HCT116 (cell line): ENCODE data around the gene NOSIP. TPM values are rescaled to one million over a fixed set of nuclear protein-coding genes. Genes with fewer than 3 reads are reported as not detected.

Experiments
- ATAC-seq: fragments of 200-7000 bp; cut with Tn5 transposase; 2 replicates; pipeline ENCODE4 v1.9.1; 2020; ENCODE audit warnings: mild to moderate bottlenecking, moderate library complexity
- BruUV-seq: library from RNA; stranded (reverse); fragments of 400-500 nt; replicated peaks from 2 replicates; lab custom pipeline; 2021; lab: Mats Ljungman, UMichigan
- CTCF ChIA-PET: fragments of 300-600 bp; sonication (Branson Sonifier 250); formaldehyde crosslinking; loops from one replicate; lab custom pipeline; 2021; ENCODE audit warnings: antibody characterized with exemption; lab: Charles Lee
- POLR2A ChIA-PET: fragments of 300-600, 350-600 bp; sonication (Branson Sonifier 250); formaldehyde crosslinking; loops from one replicate; lab custom pipeline; 2021; ENCODE audit warnings: antibody characterized with exemption; lab: Charles Lee
- RAD21 ChIA-PET, 2 experiments: fragments of 300-600 bp; sonication (Branson Sonifier 250); formaldehyde crosslinking; loops; one replicate each; lab custom pipeline; 2023; ENCODE audit warnings: low total read pairs in 2 of 2; ENCODE audit not compliant: uncharacterized antibody in 2 of 2, unreplicated experiment in 2 of 2, low non-redundant PET in 1 of 2; lab: Charles Lee
- DNase-seq: peaks from one replicate; pipeline ENCODE4 v3.0.0-alpha.2; 2010; ENCODE audit warnings: low read depth, low spot score
- H2AFZ ChIP-seq: fragments of 200-600 bp; shearing (Covaris generic), sonication (generic); 2 replicates; pipeline ENCODE4 v1.6.1; 2017; ENCODE audit warnings: low read depth, mixed run types, mixed read lengths, antibody characterized with exemption, low read length; ENCODE audit not compliant: poor library complexity, severe bottlenecking
- H3K27ac ChIP-seq: 2 replicates; pipeline ENCODE4 v1.5.1; 2012; ENCODE audit warnings: low read depth, low read length
- H3K27me3 ChIP-seq: fragments of 200-600 bp; sonication (generic); 2 replicates; pipeline ENCODE4 v1.6.1; 2016; ENCODE audit warnings: mixed run types, low read length, mixed read lengths; ENCODE audit not compliant: insufficient read depth
- H3K36me3 ChIP-seq, 2 experiments: fragments of 200-500 bp in 1 of 2; fragments of 200-600 bp in 1 of 2; sonication (Bioruptor generic) in 1 of 2; sonication (generic) in 1 of 2; 2 replicates each; pipeline versions ENCODE4 v1.5.1 to v1.6.1; 2014 to 2016; ENCODE audit warnings: low read length in 2 of 2, inconsistent platforms in 1 of 2, mixed read lengths in 1 of 2, mixed run types in 1 of 2; ENCODE audit not compliant: insufficient read depth in 2 of 2, control insufficient read depth in 1 of 2
- H3K4me1 ChIP-seq, 2 experiments: fragments of 200-600 bp in 1 of 2; sonication (generic) in 1 of 2; 2 replicates each; pipeline versions ENCODE4 v1.5.1 to v1.6.1; 2012 to 2017; ENCODE audit warnings: low read length in 2 of 2, inconsistent platforms in 1 of 2, mild to moderate bottlenecking in 1 of 2, mixed read lengths in 1 of 2, mixed run types in 1 of 2, moderate library complexity in 1 of 2; ENCODE audit not compliant: insufficient read depth in 2 of 2, control insufficient read depth in 1 of 2
- H3K4me2 ChIP-seq: fragments of 200-600 bp; sonication (generic); 2 replicates; pipeline ENCODE4 v1.6.1; 2017; ENCODE audit warnings: mixed run types, low read length, mixed read lengths
- H3K4me3 ChIP-seq, 2 experiments: fragments of 200-600 bp in 1 of 2; sonication (generic) in 1 of 2; replicated peaks in 1 of 2; 2 replicates each; pipeline ENCODE4 v1.5.1; 2011 to 2016; ENCODE audit warnings: low read length in 2 of 2, control low read depth in 1 of 2, low read depth in 1 of 2, mild to moderate bottlenecking in 1 of 2, mixed read lengths in 1 of 2, mixed run types in 1 of 2
- H3K79me2 ChIP-seq: fragments of 200-600 bp; sonication (generic); 2 replicates; pipeline ENCODE4 v1.6.1; 2017; ENCODE audit warnings: mild to moderate bottlenecking, mixed run types, low read length, moderate library complexity, mixed read lengths; ENCODE audit not compliant: insufficient read depth
- H3K9ac ChIP-seq: fragments of 200-600 bp; sonication (generic); 2 replicates; pipeline ENCODE4 v1.6.1; 2016; ENCODE audit warnings: low read length, mixed read lengths
- H3K9me2 ChIP-seq: fragments of 200-600 bp; sonication (generic), shearing (Covaris generic); 2 replicates; pipeline ENCODE4 v1.6.1; 2017; ENCODE audit warnings: mixed run types, mild to moderate bottlenecking, moderate library complexity; ENCODE audit not compliant: insufficient read depth
- H3K9me3 ChIP-seq, 2 experiments: fragments of 200-500 bp in 1 of 2; fragments of 200-600 bp in 1 of 2; sonication (Bioruptor generic) in 1 of 2; sonication (generic) in 1 of 2; 2 replicates each; pipeline ENCODE4 v1.6.1; 2014 to 2017; ENCODE audit warnings: low read length in 2 of 2, mixed read lengths in 2 of 2, inconsistent platforms in 1 of 2, low read depth in 1 of 2, mild to moderate bottlenecking in 1 of 2, mixed run types in 1 of 2, moderate library complexity in 1 of 2; ENCODE audit not compliant: control insufficient read depth in 1 of 2, insufficient read depth in 1 of 2
- H4K20me1 ChIP-seq: fragments of 200-600 bp; sonication (generic), shearing (Covaris generic); 2 replicates; pipeline ENCODE4 v1.6.1; 2017; ENCODE audit warnings: mixed run types, mild to moderate bottlenecking, moderate library complexity; ENCODE audit not compliant: insufficient read depth
- EZH2 ChIP-seq: fragments of 200-600 bp; sonication (generic); IDR thresholded peaks from 2 replicates; pipeline ENCODE4 v1.6.1; 2017; ENCODE audit warnings: antibody characterized with exemption, mixed run types
- JUND ChIP-seq: IDR thresholded peaks from 2 replicates; pipeline ENCODE4 v1.6.1; 2012
- POLR2AphosphoS5 ChIP-seq: IDR thresholded peaks from 2 replicates; pipeline ENCODE4 v1.6.1; 2011; ENCODE audit warnings: mild to moderate bottlenecking, low read depth, low read length, moderate library complexity
- SRF ChIP-seq: IDR thresholded peaks from 2 replicates; pipeline ENCODE4 v1.6.1; 2012; ENCODE audit warnings: low read depth
- TCF7L2 ChIP-seq: IDR thresholded peaks from 2 replicates; pipeline ENCODE4 v1.7.0; 2011; ENCODE audit warnings: borderline replicate concordance, inconsistent platforms; ENCODE audit not compliant: insufficient read depth, insufficient read length; ENCODE audit errors: extremely low read depth
- intact Hi-C: fragments of 100-400 bp; cut with micrococcal nuclease; formaldehyde crosslinking; loops from 2 replicates; pipeline ENCODE4 v1.10.0; 2022
- total RNA-seq: library from RNA; stranded (reverse); gene quantifications from one replicate; pipeline ENCODE4 v1.2.1, GENCODE V29; 2021; ENCODE audit not compliant: unreplicated experiment
- TF ChIP-seq, protein P1 (sequence below), 3 experiments: fragments of 200-600 bp in 1 of 3; sonication (generic) in 1 of 3; IDR thresholded peaks in 2 of 3; conservative IDR thresholded peaks in 1 of 3; 2 replicates each; pipeline ENCODE4 v1.5.1; 2012 to 2017; ENCODE audit warnings: low read depth in 2 of 3, low read length in 2 of 3, antibody characterized with exemption in 1 of 3, borderline replicate concordance in 1 of 3, control low read depth in 1 of 3, mild to moderate bottlenecking in 1 of 3, mixed read lengths in 1 of 3, mixed run types in 1 of 3, moderate library complexity in 1 of 3; ENCODE audit not compliant: insufficient read depth in 1 of 3

Gene NOSIP
- total RNA-seq, 1 experiment from 2014 or later: 133 TPM

- no peak overlapping the region for H3K9ac ChIP-seq
Measured at GRCh38 chr19:49549045-49549444, 31.3 kb downstream of the NOSIP start.

More at GRCh38 chr19:49549045-49549444, 31.3 kb downstream of the NOSIP start:
- H3K9me3 ChIP-seq: no peaks in the 10 kb centered on the region
- RAD21 ChIA-PET: interaction anchor here in 1 of 2 experiments (0.6 kb wide), 1 partner anchor 29 kb away, joined by 3 read pairs; no protein-coding TSS in a partner anchor
- no peak for TF ChIP-seq JUND
- TF ChIP-seq TCF7L2: no peak
- no peak for TF ChIP-seq POLR2AphosphoS5
- TF ChIP-seq, protein P1, sequence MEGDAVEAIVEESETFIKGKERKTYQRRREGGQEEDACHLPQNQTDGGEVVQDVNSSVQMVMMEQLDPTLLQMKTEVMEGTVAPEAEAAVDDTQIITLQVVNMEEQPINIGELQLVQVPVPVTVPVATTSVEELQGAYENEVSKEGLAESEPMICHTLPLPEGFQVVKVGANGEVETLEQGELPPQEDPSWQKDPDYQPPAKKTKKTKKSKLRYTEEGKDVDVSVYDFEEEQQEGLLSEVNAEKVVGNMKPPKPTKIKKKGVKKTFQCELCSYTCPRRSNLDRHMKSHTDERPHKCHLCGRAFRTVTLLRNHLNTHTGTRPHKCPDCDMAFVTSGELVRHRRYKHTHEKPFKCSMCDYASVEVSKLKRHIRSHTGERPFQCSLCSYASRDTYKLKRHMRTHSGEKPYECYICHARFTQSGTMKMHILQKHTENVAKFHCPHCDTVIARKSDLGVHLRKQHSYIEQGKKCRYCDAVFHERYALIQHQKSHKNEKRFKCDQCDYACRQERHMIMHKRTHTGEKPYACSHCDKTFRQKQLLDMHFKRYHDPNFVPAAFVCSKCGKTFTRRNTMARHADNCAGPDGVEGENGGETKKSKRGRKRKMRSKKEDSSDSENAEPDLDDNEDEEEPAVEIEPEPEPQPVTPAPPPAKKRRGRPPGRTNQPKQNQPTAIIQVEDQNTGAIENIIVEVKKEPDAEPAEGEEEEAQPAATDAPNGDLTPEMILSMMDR (IDR thresholded peaks at IDR 0.05 in 2 of 3, conservative IDR thresholded peaks at IDR 0.05 in 1 of 3; ENCODE audit: borderline replicate concordance in 1 of 3, insufficient read depth in 1 of 3, low read depth in 2 of 3, low read length in 2 of 3): no peak
- no peak for TF ChIP-seq SRF
- TF ChIP-seq EZH2: no peak
- H3K9me2 ChIP-seq: no peaks in the 10 kb centered on the region
- POLR2A ChIA-PET: interaction anchor here (0.6 kb wide), 1 partner anchor 127 kb away, joined by 4 read pairs; no protein-coding TSS in a partner anchor
- H3K4me1 ChIP-seq: peaks cover 3 to 14% of the 10 kb centered on the region in 2 experiments; a peak in 3 of 4 replicates
- no peaks in the 10 kb centered on the region for H4K20me1 ChIP-seq
- intact Hi-C loops: loop anchor here (5.0 kb wide), 1 partner anchor 322 kb away; no protein-coding TSS in a partner anchor
- no peak for ATAC-seq
- peaks cover 0 to 6% of the 10 kb centered on the region in 2 experiments; a peak in 2 of 4 replicates for H3K36me3 ChIP-seq
- DNase-seq: no peak
- H3K27ac ChIP-seq: no peak overlapping the region
- no peak overlapping the region for H3K4me2 ChIP-seq
- no TSS peak for BruUV-seq
- no peak overlapping the region for H3K4me3 ChIP-seq
- no peak overlapping the region for H2AFZ ChIP-seq
- H3K79me2 ChIP-seq: no peaks in the 10 kb centered on the region
- H3K27me3 ChIP-seq: no peaks in the 10 kb centered on the region
- CTCF ChIA-PET: interaction anchor here (4.8 kb wide), 1 partner anchor 22 kb away, joined by 29 read pairs; no protein-coding TSS in a partner anchor
